CD4-positive, alpha-beta T cell treated with Interleukin-4 for 4 hours (primary cell): ENCODE results near the gene MGARP.
A peak's percentile ranks its signal among the peaks of the same experiment; 100 is the strongest.
"Not testable (repeated sequence)": the region's sequence is repeated elsewhere in the genome, so short reads cannot be mapped to it uniquely, and the experiment has no call there.

Source experiments
- DNase-seq: peaks from one replicate; pipeline ENCODE4 v3.0.0-alpha.2; 2020

MGARP gene

DNA sequence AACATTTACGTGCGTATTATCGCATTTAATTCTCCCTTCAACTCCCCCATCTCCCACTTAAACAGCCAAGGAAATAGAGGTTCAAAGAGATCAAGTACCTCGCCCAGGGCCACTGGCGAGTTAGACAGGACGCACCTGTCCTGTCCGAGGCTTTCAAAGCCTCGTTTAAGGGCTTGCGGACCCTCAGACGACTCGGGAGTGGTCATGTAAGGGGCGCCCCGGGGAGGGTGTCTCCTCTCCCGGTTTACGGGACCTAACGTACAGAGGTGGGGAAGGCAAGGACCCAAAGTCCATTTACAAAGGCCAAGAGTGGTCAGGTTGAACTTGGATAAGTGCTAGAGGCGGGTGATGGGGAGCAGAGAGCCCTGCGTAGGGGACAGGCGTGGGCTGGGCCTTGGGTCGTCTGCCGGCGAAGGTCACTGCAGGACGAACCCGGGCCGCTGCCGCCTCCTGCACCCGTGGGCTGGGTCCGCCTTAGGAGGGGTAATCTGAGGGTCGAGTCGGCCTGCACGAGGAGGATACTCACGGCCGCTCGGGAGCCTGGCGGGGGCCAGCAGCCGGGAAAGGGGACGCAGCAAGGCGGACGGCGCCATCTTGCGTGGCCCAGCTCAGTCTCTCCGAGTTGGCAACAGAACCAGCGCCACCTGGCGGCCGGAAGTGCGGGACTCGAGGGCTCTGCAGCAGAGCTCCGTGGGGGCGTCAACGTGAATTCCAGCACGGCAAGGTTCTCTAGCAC lies 15.3 kb upstream of the MGARP start:
- DNase-seq, result peak; percentile 94

DNA sequence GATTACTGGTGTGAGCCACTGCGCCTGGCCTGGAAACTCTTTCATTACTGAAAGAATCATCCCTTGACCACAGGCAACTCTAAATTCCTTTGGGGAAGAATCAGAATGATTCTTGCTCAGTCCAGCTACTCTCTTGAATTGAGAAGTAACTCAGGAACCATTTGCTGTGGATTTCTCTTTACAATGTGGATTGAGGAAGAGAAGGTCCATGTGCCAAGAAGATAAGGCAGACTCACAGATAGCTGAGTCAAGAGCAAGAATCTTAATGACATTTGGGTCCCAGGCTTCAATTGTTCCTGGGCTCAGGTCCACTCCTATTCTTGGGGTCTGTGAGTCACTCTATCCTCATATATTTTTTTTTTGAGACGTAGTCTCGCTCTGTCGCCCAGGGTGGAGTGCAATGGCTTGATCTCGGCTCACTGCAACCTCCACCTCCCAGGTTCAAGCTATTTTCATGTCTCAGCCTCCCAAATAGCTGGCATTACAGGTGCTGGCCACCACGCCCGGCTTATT lies 6.2 kb upstream of the MGARP start:
- no peak for DNase-seq

GRCh38 chr4:139282721-139283075 lies 2.7 kb upstream of the MGARP start:
- DNase-seq, result no peak

DNA sequence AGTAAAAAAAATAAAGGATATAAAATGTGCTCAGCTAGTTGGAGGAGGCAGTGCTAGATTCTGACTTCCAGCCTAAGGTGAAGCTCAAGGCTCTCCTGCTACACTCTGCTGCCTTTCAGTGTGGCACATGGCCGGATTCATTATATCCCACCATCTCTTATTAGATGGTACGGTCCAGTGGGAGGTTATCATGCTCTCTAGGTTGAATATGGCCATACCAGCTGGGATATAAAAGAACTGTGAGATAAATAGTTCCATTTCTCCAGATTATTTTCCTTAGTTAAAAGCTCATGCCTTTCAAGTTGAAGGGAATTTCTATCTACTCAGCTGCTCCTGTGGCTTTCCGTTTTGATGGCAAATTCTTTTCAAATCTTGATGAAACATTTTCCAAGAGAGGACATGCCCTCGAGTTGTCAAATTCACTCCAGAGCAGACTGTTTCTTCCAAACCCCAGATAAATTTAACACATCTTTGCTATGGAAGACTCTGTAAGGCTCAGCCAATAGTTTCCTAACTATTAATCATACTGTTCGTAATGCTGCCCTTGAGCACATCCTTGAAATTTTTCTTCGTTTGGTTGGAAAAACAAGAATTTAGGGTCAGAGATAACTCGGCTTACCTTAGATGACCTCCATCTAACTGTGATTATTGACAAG lies 2.2 kb upstream of the MGARP start:
- DNase-seq, result no peak

DNA sequence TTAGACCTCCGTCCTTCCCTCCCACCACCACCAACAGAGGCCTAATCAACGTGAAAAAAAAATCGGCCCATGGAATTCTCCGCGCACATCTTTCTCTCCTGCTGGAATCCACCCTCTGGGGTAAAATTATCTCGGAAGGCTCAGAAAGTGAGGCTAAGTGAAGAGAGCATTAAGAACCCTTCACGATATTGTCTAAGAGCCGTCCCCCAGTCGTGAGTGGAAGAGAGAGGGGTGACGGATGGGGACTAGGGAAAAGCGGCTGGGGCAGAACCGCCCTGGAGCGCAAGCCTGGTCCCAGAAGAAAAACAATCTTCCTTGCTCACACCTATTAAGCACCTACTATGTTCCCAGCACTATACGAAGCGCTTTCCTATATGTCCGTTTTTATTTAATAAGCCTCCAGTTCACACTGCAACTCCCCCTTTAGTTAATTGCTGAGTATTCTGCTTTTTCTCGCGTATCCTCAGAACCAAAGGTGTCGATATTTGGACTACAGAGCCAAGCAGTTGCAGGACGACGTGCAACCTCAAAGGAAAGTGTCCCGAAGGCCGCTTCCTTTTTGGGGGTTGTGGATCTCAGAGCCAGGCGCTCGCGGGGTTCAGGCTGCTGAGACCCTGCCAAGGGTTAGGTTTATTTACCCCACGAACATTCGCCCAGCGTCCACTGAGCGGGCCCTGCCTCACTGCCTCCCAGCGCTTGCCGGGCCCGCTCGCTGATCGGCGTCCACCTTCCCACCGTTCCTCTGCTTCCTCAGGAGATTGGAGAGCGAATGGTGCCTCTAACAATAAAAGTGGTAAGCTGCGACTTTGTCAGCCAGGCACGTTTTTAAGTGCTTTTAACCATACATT lies 889 bp downstream of the MGARP start:
- DNase-seq, result no peak

- no peak for DNase-seq
Observed at GRCh38 chr4:139278485-139278884, 1.5 kb downstream of the MGARP start.

GRCh38 chr4:139275281-139275735 lies 4.7 kb downstream of the MGARP start:
- DNase-seq, result no peak

- DNase-seq, result no peak
Observed at GRCh38 chr4:139274790-139275189, 5.2 kb downstream of the MGARP start.

GRCh38 chr4:139273835-139274234 lies 6.2 kb downstream of the MGARP start:
- no peak for DNase-seq

DNA sequence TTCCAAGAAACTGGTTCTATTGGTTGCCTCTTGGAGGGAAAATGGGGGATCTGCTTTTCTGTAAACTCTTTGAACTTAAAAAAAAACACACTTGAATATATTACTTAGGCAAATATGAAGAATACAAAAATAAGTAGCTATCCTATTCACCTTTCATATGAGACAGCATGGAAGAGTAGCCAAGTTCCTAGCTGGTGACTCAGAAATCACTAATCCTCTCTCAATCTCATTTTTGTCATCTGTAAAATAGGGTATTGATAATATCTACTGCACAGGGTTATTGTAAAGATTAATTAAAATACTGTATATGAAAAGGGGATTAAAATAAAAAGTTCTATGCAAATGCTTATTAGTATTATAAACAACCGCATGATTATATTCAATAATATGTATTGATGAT lies 12.7 kb downstream of the MGARP start:
- DNase-seq, result no peak

GRCh38 chr4:139266583-139267257 lies 13.3 kb downstream of the MGARP start:
- peak; percentile 82 for DNase-seq

DNA sequence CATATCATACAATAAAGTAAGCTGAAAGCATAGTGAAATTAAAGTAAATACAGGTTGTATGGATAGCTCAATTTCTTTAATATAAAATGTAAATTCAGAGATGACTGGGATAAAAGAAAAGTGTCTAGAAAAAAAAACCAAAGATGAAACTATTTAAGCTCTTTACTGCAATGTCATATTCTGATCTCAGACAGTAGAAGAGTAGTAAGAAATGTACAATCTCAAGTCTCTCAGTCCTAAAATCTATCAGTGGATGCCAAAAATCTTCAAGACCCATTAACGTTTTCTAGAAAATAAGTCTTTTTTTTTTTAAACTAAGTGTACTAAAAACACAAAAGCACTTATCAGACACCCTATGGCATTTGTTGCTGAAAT lies 13.8 kb downstream of the MGARP start:
- no peak for DNase-seq

- no peak for DNase-seq
Observed at GRCh38 chr4:139265654-139266053, 14.4 kb downstream of the MGARP start.

- DNase-seq, result no peak
Observed at GRCh38 chr4:139256349-139256748, 23.7 kb downstream of the MGARP start.

DNA sequence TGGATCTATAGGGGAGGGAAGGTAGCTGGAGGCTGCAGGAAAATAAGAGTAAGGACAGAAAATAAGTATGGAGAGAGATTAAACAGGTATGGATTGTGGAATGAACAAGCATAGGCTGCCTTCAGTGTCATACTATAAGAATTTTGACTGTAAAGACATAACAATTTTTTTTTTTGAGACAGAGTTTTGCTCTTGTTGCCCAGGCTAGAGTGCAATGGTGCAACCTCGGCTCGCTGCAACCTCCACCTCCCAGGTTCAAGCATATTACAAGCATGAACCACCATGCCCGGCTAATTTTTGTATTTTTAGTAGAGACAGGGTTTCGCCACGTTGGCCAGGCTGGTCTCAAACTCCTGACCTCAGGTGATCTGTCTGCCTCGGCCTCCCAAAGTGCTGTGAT lies 24.4 kb downstream of the MGARP start:
- not testable (repeated sequence) for DNase-seq

DNA sequence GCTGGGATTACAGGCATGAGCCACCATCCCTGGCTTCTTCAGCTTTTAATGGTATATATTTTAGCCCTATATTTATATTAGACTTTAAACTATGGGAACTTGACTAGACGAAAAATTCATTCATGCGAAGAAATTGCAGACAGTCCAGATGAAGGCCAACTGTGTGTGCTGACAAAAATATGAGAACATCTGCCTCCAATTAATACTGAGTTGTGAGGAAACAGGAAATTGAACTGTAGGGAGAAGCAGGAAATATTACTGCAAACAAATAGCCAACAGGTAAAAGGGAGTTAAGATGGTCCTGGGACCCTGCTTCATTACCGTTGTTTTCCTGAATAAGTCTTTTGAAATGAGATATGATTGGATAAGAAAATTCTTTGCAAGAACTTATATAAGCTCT lies 26.3 kb downstream of the MGARP start:
- no peak for DNase-seq

GRCh38 chr4:139253046-139253445 lies 27.0 kb downstream of the MGARP start:
- no peak for DNase-seq

GRCh38 chr4:139247700-139248238 lies 32.3 kb downstream of the MGARP start:
- DNase-seq, result no peak

- no peak for DNase-seq
Observed at GRCh38 chr4:139247241-139247640, 32.8 kb downstream of the MGARP start.

DNA sequence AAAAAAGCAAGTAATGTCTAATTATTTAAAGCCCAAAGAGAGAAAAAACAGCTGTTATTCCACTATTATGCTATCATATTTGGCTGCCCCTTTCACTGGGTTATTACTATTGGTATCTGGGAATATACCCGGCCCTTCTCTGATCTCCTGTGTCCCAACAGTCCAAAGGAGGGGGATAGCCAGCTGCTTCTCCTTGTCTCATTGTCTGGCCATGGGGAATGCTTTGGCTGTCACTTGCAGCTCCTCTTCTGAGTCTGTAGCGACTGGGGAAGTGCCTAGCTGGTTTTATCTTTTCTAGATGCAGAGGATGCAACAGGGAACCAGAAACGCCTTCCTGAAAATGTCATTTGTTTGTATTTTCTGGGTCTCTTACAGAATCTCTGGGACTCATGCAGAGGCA lies 33.9 kb downstream of the MGARP start:
- DNase-seq, result no peak

DNA sequence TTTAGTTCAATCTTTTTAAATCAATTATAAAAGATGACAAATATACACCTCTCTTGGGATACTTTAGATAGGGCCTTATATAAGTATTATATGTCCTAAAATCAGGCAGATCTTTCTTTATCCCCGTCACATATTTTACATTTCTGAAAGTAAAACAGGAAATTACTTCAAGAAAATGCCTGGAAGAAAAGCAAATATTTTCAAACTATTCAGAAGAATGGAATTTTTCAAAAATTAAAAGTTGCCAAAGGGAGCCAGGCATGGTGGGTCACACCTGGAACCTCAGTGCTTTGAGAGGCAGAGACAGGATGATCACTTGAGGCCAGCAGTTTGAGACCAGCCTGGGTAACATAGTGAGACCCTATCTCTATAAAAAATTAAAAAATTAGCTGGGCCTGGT lies 34.4 kb downstream of the MGARP start:
- DNase-seq, result no peak

- DNase-seq, result no peak
Observed at GRCh38 chr4:139243448-139244365, 36.3 kb downstream of the MGARP start.
